Measurements from ENCODE around the gene SLC22A23. TPM values are rescaled to one million over a fixed set of nuclear protein-coding genes. Genes with fewer than 3 reads are reported as not detected.
A peak's percentile ranks its signal among the peaks of the same experiment; 100 is the strongest.
"Not testable (repeated sequence)": the region's sequence is repeated elsewhere in the genome, so short reads cannot be mapped to it uniquely, and the experiment has no call there.

Gene SLC22A23
- total RNA-seq, 1 donor from 2014 or later = 44.3 TPM

GRCh38 chr6:3403238-3404173 is 53.3 kb downstream of the SLC22A23 start:
- no peak for DNase-seq

- no peak for DNase-seq
These were observed 54.3 kb downstream of the SLC22A23 start for GRCh38 chr6:3402310-3403237.

GRCh38 chr6:3400162-3400561 is 56.7 kb downstream of the SLC22A23 start:
- no peak for DNase-seq

GRCh38 chr6:3398755-3399696 is 57.8 kb downstream of the SLC22A23 start:
- no peak for DNase-seq

GRCh38 chr6:3398165-3398562 is 58.7 kb downstream of the SLC22A23 start:
- DNase-seq = no peak

- no peak for DNase-seq
These were observed 59.4 kb downstream of the SLC22A23 start for GRCh38 chr6:3397229-3398164.

GRCh38 chr6:3396503-3397180 is 60.2 kb downstream of the SLC22A23 start:
- no peak for DNase-seq

GRCh38 chr6:3394671-3395070 is 62.2 kb downstream of the SLC22A23 start:
- no peak for DNase-seq

- DNase-seq = no peak
These were observed 63.0 kb downstream of the SLC22A23 start for GRCh38 chr6:3393836-3394202.

GRCh38 chr6:3392930-3393835 is 63.7 kb downstream of the SLC22A23 start:
- no peak for DNase-seq

GRCh38 chr6:3391902-3392458 is 64.9 kb downstream of the SLC22A23 start:
- DNase-seq = no peak

GRCh38 chr6:3390698-3391097 is 66.2 kb downstream of the SLC22A23 start:
- no peak for DNase-seq

GRCh38 chr6:3389390-3390167 is 67.3 kb downstream of the SLC22A23 start:
- peak; percentile 54 for DNase-seq

GRCh38 chr6:3388786-3389185 is 68.1 kb downstream of the SLC22A23 start:
- no peak for DNase-seq

- DNase-seq = peak; percentile 82
These were observed 70.4 kb downstream of the SLC22A23 start for GRCh38 chr6:3386374-3386857.

- peak; percentile 75 for DNase-seq
These were observed 71.1 kb downstream of the SLC22A23 start for GRCh38 chr6:3385660-3386151.

- DNase-seq = not testable (repeated sequence)
These were observed 71.7 kb downstream of the SLC22A23 start for GRCh38 chr6:3385181-3385580.

Measured in occipital lobe (tissue), 2 donors.